ENCODE measurements around the gene MCEMP1. TPM values are rescaled to one million over a fixed set of nuclear protein-coding genes. Genes with fewer than 3 reads are reported as not detected.

The MCEMP1 gene
- total RNA-seq, 1 donor, result not detected

DNA sequence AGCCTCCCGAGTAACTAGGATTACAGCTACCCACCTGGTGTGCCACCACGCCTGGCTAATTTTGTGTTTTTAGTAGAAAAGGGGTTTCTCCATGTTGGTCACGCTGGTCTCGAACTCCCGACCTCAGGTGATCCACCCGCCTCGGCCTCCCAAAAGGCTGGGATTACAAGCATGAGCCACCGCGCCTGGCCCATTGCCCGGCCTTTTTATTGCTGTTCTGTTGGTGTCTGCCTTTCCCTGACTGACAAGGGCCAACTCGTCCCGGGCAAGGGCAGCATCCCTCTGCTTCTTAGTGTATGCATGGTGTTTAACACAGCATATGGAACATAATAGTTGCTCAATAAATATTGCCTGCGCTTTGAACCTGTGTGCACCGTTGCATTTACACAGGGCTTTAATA is 14.2 kb upstream of the MCEMP1 start:
- Histone ChIP-seq H3K27ac (ENCODE audit: low read depth, low read length) (no peak overlapping the region), H3K4me2 (ENCODE audit: insufficient read depth, low read length) (no peak overlapping the region), H4K20me1 (ENCODE audit: insufficient read depth, low read length) (no peaks in the 10 kb centered on the region), H3K9me3 (ENCODE audit: low read depth, low read length) (no peaks in the 10 kb centered on the region), H3K27me3 (ENCODE audit: insufficient read depth, low read length) (peaks cover 4% of the 10 kb centered on the region), H3K4me3 (ENCODE audit: insufficient read depth, low read length) (no peak overlapping the region), H3K4me1 (ENCODE audit: insufficient read depth, low read length) (no peaks in the 10 kb centered on the region), H2AFZ (ENCODE audit: low read length) (no peak overlapping the region), H3K79me2 (ENCODE audit: insufficient read depth, low read length) (no peaks in the 10 kb centered on the region), H3K36me3 (ENCODE audit: insufficient read depth, low read length) (no peaks in the 10 kb centered on the region)
- no peak for DNase-seq (ENCODE audit: insufficient read length, low spot score, missing footprints)
- TF ChIP-seq, protein P1, sequence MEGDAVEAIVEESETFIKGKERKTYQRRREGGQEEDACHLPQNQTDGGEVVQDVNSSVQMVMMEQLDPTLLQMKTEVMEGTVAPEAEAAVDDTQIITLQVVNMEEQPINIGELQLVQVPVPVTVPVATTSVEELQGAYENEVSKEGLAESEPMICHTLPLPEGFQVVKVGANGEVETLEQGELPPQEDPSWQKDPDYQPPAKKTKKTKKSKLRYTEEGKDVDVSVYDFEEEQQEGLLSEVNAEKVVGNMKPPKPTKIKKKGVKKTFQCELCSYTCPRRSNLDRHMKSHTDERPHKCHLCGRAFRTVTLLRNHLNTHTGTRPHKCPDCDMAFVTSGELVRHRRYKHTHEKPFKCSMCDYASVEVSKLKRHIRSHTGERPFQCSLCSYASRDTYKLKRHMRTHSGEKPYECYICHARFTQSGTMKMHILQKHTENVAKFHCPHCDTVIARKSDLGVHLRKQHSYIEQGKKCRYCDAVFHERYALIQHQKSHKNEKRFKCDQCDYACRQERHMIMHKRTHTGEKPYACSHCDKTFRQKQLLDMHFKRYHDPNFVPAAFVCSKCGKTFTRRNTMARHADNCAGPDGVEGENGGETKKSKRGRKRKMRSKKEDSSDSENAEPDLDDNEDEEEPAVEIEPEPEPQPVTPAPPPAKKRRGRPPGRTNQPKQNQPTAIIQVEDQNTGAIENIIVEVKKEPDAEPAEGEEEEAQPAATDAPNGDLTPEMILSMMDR (IDR thresholded peaks at IDR 0.05; ENCODE audit: extremely low read depth, low read depth, low read length), result no peak

- Histone ChIP-seq H3K27me3 (ENCODE audit: insufficient read depth, low read length) (no peaks in the 10 kb centered on the region), H3K4me1 (ENCODE audit: insufficient read depth, low read length) (no peaks in the 10 kb centered on the region), H3K27ac (ENCODE audit: low read depth, low read length) (no peak overlapping the region), H3K79me2 (ENCODE audit: insufficient read depth, low read length) (no peaks in the 10 kb centered on the region), H3K36me3 (ENCODE audit: insufficient read depth, low read length) (no peaks in the 10 kb centered on the region), H3K4me2 (ENCODE audit: insufficient read depth, low read length) (no peak overlapping the region), H3K9me3 (ENCODE audit: low read depth, low read length) (no peaks in the 10 kb centered on the region), H4K20me1 (ENCODE audit: insufficient read depth, low read length) (no peaks in the 10 kb centered on the region), H2AFZ (ENCODE audit: low read length) (no peak overlapping the region), H3K4me3 (ENCODE audit: insufficient read depth, low read length) (no peak overlapping the region)
- DNase-seq (ENCODE audit: insufficient read length, low spot score, missing footprints), result peak; percentile 38
- TF ChIP-seq, protein P1 (IDR thresholded peaks at IDR 0.05; ENCODE audit: extremely low read depth, low read depth, low read length), result no peak
These were observed 13.2 kb upstream of the MCEMP1 start for GRCh38 chr19:7663706-7664105.

DNA sequence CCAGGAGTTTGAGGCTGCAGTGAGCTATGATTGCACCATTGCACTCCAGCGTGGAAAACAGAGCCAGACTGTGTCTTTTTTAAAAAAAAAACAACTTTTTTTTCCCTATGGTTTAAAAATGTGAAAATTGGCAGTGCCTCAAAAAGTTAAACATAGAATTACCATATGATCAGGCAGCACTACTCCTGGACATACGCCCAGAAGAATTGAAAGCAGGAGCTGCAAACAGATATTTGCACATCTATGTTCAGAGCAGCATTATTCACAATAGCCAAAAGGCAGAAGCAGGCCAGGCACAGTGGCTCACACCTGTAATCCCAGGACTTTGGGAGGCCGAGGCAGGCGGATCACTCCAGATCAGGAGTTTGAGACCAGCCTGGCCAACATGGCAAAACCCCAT is 11.8 kb upstream of the MCEMP1 start:
- peak; percentile 71 for DNase-seq (ENCODE audit: insufficient read length, low spot score, missing footprints)
- Histone ChIP-seq H3K4me2 (ENCODE audit: insufficient read depth, low read length) (no peak overlapping the region), H3K4me1 (ENCODE audit: insufficient read depth, low read length) (no peaks in the 10 kb centered on the region), H4K20me1 (ENCODE audit: insufficient read depth, low read length) (no peaks in the 10 kb centered on the region), H3K4me3 (ENCODE audit: insufficient read depth, low read length) (no peak overlapping the region), H3K36me3 (ENCODE audit: insufficient read depth, low read length) (no peaks in the 10 kb centered on the region), H3K27me3 (ENCODE audit: insufficient read depth, low read length) (no peaks in the 10 kb centered on the region), H2AFZ (ENCODE audit: low read length) (no peak overlapping the region), H3K79me2 (ENCODE audit: insufficient read depth, low read length) (no peaks in the 10 kb centered on the region), H3K27ac (ENCODE audit: low read depth, low read length) (no peak overlapping the region), H3K9me3 (ENCODE audit: low read depth, low read length) (no peaks in the 10 kb centered on the region)
- TF ChIP-seq, protein P1 (IDR thresholded peaks at IDR 0.05; ENCODE audit: extremely low read depth, low read depth, low read length), result no peak

DNA sequence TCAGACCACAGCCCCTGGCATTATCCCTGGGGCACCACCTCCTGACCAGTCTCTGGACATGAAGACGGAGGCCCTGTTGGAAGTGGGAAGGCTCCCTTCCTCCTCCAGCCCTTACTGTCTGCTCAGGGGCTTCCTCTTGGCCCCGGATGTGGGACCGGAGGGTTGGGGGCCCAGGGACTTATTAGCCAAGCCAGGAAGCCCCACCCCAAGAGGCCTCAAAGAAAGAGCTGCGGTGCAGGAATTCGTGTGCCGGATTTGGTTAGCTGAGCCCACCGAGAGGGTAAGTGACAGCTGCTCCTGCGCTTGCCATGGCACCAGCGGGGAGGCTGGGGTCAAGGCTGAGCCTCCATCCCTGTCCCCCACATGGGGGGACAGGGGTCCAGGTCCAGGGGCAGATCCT is 8.0 kb upstream of the MCEMP1 start, which contains the start of gene RETN:
Gene RETN, plus strand, starts transcription at position 208 of the 400 bp plus-strand sequence. CDS start 278 bp downstream, outside the sequence.
- H3K4me1 ChIP-seq (ENCODE audit: insufficient read depth, low read length), result no peaks in the 10 kb centered on the region
- no peak within 1 kb of the TSS for H3K4me2 ChIP-seq (ENCODE audit: insufficient read depth, low read length)
- no peaks in the 10 kb centered on the region for H3K9me3 ChIP-seq (ENCODE audit: low read depth, low read length)
- H2AFZ ChIP-seq (ENCODE audit: low read length), result no peak within 1 kb of the TSS
- H3K4me3 ChIP-seq (ENCODE audit: insufficient read depth, low read length), result no peak within 1 kb of the TSS
- no peaks in the 10 kb centered on the region for H4K20me1 ChIP-seq (ENCODE audit: insufficient read depth, low read length)
- no peaks in the 10 kb centered on the region for H3K36me3 ChIP-seq (ENCODE audit: insufficient read depth, low read length)
- no peaks in the 10 kb centered on the region for H3K27me3 ChIP-seq (ENCODE audit: insufficient read depth, low read length)
- peak; percentile 60 for DNase-seq (ENCODE audit: insufficient read length, low spot score, missing footprints)
- TF ChIP-seq, protein P1 (IDR thresholded peaks at IDR 0.05; ENCODE audit: extremely low read depth, low read depth, low read length), result no peak
- no peak within 1 kb of the TSS for H3K27ac ChIP-seq (ENCODE audit: low read depth, low read length)
- no peaks in the 10 kb centered on the region for H3K79me2 ChIP-seq (ENCODE audit: insufficient read depth, low read length)
